Measurements from ENCODE around the gene MAPK10.
"Not testable (repeated sequence)": the region's sequence is repeated elsewhere in the genome, so short reads cannot be mapped to it uniquely, and the experiment has no call there.

The MAPK10 gene

DNA sequence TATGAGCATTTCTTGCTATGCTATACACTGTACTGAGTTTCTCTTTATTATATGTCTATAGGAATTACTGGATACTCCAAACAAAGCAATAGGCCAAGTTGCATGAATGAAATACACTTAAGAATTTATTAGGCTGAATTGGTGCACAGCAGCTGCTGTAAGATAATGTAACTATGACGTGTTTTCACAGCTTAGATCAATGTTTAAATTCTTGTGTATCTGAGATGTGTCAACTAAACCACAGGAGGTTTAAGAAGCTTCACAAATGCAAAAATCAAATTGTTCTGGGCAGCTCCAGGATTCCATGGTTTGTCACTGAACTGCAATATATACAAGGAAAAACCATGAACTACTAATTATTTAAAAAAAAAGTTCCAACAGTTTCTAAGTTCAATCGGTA is 156.7 kb downstream of the MAPK10 start:
- no peak for DNase-seq (ENCODE audit: low read depth in 2 of 2, low spot score in 1 of 2)

DNA sequence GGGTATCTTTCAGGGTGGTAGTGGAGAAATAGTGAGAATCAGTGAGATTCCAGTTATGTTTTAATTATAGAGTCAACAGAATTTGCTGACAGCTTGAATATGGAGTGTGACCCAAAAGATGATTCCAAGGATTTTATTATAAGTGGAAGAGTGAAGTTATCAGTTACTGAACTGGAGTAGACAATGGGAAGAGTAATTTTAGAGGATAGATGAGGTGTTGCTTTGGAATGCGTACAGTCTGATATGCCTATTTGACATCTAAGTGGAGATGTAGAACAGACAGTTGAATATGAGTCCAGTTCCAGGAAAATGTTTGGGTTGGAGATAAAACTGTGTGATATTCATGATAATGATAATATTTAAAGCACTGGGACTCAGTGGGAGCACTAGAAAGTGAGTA is 174.2 kb downstream of the MAPK10 start:
- DNase-seq (ENCODE audit: low read depth in 2 of 2, low spot score in 1 of 2): no peak

DNA sequence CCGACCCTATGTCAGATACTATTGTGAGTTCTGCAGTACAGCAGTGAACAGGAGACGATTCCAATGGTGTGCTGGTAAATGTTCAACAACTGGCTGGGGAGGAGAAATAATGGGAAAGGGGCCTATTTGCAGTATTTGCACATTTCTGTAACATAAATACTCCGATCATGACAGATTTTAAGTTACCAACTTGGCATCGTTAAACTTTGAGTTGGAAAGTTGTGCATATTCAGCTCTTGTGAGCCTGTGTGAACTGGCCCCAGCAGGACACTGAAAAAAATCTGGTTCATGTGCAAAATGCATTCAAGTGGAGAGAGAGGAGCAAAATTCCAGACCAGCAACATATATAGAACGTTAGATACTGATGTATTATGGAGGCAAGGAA is 175.0 kb downstream of the MAPK10 start:
- no peak for DNase-seq (ENCODE audit: low read depth in 2 of 2, low spot score in 1 of 2)

DNA sequence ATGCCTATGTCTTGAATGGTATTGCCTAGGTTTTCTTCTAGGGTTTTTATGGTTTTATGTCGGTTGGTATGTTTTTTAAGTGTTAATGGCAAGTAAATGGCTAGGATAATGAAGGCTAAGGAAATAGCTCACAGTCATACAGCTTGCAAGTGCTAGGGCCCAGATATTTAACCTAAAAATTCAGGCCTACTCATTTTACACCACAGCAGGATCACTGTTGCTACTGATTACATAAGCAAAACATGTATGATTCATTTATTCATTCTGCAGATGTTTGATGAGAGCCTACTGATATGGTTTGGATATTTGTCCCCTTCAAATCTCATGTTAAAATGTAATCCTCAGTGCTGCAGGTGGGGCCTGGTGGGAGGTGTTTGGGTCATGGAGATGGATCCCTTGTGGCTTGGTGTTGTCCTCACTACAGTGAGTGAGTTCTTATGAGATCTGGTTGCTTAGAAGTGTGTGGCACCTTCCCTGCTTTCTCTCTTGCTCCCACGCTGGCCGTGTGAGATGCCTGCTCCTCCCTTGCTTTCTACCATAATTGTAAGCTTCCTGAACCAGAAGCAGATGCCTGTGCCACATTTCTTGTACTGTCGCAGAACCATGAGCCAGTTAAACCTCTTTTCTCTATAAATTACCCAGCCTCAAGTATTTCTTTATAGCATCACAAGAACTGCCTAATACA is 175.5 kb downstream of the MAPK10 start:
- no peak for DNase-seq (ENCODE audit: low read depth in 2 of 2, low spot score in 1 of 2)

DNA sequence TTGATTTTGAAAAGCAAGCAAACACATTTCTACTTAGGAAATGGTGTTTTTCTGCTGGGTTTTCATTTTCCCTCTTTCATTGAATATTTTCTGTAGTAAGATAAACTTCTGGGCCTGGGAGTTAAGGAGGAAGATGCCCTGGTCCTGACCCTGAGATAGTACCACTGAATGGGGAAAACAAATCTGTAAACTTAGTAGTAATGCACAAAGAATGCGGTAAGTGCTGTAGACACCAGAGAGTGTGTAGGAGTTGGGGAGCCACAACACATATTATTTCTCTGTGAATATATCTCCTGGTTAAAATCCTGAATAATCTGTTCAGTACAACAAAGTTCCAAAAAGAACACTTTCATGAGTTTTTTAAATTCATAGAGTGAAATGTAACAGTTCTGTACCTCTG is 178.3 kb downstream of the MAPK10 start:
- DNase-seq (ENCODE audit: low read depth in 2 of 2, low spot score in 1 of 2): no peak

DNA sequence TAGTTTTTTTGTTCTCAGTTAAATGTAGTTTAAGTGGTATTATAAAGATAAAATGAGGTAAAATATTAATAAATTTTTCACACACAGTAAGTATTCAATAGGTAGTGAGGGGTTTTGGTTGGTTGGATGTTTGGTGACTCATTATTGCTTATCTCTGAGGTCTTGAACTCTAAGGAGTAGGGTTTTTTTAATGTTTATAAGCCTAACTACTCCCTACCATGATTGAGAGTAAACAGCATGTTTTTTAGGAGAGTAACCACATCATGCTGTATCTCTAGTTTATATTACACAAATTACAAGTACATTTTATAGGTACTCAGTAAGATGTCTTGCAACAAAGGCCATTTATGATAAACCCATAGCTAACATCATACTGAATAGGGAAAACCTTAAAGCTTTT is 181.6 kb downstream of the MAPK10 start:
- DNase-seq (ENCODE audit: low read depth in 2 of 2, low spot score in 1 of 2): no peak

DNA sequence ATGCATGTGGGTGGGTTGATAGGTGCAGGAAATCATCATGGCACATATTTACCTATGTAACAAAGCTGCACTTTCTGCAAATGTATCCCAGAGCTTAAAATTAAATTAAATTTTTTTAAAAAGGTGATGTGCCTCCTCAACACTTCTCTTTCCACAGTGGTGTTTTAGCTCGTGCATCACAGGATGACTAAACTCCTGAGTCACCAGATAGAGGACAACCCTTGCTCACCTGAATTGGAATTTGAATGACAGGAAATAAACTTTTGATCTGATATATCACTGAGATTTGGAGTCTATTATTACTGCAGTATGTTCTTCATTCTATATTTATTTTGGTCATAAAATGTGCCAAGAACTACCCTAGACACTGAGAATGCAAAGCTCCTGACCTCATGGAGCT is 185.3 kb downstream of the MAPK10 start:
- DNase-seq (ENCODE audit: low read depth in 2 of 2, low spot score in 1 of 2): no peak

DNA sequence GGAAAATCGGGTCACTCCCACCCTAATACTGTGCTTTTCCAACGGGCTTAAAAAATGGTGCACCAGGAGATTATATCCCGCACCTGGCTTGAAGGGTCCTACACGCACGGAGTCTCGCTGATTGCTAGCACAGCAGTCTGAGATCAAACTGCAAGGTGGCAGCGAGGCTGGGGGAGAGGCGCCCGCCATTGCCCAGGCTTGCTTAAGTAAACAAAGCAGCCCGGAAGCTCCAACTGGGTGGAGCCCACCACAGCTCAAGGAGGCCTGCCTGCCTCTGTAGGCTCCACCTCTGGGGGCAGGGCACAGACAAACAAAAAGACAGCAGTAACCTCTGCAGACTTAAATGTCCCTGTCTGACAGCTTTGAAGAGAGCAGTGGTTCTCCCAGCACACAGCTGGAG is 191.5 kb downstream of the MAPK10 start:
- DNase-seq (ENCODE audit: low read depth in 2 of 2, low spot score in 1 of 2): not testable (repeated sequence)

DNA sequence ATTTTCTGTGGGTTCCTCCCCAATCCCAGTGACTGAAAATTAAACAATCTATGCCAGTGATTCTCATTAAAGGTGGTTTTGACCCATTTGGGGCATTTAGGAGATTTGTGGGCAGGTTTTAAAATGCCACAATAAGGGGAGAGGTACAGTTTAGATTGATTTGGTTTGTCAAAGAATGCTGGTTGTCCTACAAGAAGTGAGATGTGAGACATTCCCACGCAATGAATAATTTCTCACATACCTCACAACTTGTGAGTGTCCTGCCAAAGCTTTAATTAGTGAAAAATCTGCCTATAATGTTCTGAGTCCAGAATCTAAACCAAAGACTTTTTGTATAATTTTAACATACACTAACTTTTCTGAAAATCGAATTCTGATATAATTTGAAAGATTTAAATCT is 199.4 kb downstream of the MAPK10 start:
- no peak for DNase-seq (ENCODE audit: low read depth in 2 of 2, low spot score in 1 of 2)

DNA sequence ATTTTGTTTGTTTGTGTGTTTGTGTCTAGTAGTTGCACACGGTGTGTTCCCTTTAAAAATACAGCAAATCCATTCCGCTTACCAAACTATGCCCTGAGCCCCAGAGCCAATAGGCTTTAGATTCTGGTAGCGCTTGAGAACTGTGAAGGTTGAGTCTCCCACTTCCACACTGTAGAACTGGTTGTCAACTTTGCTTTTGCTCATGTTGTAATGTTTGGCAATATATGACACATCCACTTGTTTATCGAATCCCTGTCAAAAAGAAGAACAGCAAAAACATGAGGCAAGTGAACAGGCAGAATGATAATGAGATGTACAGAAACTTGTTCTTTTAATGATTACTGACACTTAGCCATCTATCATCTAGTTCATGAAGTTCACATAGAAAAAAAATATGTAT is 200.6 kb downstream of the MAPK10 start:
- DNase-seq (ENCODE audit: low read depth in 2 of 2, low spot score in 1 of 2): no peak

DNA sequence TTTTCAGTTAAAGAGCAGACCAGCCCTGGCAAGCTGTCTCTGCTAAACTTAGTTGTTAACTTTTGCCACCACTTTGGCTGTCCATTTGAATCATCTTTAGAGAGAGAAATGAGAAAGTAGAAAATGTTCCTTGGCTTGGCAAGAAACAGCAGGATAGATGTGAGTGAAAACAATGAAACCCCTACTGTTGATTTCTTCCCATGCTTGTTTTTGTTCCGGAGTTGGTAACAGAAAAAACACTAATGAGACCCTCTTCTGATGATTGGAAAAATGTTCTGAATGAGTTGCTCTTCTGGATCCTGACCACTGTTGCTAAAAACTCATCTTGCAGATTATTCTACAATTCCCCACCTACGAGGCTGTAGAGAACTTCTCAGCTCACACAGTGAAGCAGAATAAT is 203.3 kb downstream of the MAPK10 start:
- no peak for DNase-seq (ENCODE audit: low read depth in 2 of 2, low spot score in 1 of 2)

DNA sequence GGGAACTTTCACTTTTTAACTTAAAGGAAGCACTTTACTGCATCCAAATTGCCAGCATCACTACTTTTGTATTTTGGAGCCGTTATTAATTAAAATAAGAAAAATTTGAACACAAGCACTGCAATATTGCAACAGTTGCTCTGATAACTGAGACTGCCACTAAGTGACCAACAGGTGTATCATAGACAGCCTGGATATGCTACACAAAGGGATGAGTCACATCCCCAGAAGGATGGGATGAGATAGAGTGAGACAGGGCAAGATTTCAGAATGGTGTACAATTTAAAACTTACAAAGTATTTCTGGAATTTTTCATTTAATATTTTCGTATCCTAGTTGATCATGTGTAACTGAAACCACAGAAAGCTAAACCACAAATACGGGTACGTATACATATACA is 204.1 kb downstream of the MAPK10 start:
- DNase-seq (ENCODE audit: low read depth in 2 of 2, low spot score in 1 of 2): no peak

DNA sequence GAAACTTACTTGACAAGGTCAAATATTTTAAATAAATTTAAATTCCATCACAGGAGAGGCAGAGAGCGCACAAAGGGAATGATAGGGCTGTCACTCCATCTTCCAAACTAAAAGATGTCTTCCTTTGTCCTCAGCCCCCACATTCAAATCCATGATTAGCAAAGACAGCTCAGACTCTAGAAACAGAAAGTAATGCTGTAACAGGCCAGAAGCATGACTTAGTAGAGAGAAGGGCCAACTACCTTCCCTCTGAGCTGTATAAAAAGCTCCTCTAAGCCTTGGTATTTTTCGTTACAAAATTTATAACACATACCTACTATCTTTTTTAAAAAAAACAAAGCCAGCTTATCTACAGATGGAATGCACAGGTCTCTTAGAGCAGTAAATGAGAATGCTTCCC is 207.4 kb downstream of the MAPK10 start:
- DNase-seq (ENCODE audit: low read depth in 2 of 2, low spot score in 1 of 2): no peak

DNA sequence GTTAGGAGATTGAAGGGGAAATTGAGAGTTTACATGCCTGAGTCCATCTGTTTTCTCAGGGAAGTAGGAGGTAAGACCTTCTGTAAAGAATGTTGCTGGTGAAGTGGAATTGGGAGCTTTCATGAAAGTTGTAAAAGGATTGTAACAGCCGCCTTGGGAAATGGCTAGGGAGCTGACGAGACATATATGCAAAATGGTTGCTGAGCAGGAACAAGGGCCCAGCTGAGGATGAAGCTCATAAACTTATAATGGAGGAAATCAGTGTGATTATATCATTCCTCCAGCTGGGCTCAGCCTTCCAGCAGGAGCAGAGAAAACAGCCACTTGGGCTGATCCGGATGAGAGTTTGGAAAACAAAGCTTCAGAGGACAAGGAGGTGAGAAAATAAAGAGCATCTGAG is 208.7 kb downstream of the MAPK10 start:
- no peak for DNase-seq (ENCODE audit: low read depth in 2 of 2, low spot score in 1 of 2)

DNA sequence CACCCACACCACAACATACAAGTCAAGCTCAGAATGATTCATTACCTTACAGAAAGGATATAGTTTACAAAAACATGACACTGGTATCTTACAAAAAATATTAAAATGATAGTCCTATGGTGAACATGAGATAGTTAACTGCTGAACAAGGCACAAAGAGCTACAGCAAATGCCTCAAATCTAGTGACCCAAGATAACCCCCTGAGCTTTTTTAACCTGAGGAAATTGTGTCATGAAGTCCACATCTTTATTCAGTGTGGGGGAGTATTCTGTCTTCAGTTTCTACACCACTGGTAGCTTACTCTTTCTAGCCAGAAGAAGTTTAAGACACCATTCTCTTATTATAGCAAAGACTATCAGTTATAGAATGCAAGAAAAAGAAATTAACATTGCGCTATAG is 218.7 kb downstream of the MAPK10 start:
- DNase-seq (ENCODE audit: low read depth in 2 of 2, low spot score in 1 of 2): no peak

DNA sequence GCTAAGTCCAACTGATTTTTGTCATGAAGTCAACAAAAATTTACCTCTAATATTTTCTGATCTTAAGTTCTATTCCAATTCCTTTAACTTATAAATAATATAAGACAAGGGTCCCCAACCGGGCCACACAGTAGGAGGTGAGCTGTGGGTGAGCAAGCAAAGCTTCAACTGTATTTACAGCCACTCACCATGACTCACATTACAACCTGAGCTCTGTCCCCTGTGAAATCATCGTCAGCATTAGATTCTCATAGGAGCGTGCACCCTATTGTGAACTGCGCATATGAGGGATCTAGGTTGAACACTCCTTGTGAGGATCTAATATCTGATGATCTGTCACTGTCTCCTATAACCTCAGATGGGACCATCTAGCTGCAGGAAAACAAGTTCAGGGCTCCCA is 227.4 kb downstream of the MAPK10 start:
- no peak for DNase-seq (ENCODE audit: low read depth in 2 of 2, low spot score in 1 of 2)

DNA sequence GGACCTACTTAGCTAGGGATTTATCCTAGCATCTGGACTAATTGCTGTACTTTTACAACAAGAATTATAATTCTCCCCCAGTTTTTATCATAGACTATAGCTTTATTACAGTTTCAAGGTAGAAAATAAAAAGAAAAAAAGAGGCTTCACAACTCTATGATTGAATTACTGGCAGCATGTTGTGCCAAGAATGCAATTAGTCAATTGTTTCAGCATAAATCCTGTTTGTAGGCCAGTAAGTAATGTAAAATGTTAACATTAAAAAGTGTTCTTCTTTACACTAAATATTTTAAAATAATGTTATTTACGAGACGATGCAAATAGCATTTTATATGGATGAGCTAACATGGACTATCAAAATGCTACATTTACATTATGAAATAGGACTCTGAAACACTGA is 228.4 kb downstream of the MAPK10 start:
- no peak for DNase-seq (ENCODE audit: low read depth in 2 of 2, low spot score in 1 of 2)

DNA sequence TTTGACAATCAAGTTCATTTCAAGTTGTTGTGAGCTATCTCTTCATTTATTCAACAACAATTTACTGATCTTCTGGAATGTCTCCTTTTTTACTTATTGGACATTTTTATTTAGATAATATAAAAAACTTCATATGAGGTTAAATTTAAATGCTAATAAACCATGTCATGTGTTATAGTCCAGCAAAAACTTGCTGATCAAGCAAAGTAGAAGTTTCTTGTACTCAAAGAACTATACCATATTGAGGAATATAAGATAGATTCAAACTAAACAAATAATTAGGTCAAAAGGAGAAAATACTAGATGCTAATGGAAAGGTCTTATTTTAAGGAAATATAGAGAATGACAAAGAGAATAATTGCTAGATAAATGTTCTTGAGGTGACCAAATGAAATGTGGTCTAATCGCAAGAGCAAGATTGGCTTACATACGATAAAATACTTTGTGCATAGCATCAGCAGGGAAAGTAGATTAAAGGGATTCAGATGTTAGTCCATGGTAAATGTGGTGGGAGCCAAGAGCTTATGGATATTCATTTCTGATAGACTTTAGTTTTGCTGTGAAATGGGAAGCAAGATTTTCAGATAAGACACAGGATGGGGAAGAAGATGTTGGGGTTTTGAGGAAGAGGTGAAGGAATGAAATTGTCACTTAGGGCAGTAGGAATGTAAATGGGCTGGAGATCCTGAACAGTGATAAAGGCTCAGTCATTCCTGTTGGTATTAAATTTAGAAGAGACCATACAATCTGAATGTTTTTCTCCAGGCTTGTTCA is 229.5 kb downstream of the MAPK10 start:
- no peak for DNase-seq (ENCODE audit: low read depth in 2 of 2, low spot score in 1 of 2)

DNA sequence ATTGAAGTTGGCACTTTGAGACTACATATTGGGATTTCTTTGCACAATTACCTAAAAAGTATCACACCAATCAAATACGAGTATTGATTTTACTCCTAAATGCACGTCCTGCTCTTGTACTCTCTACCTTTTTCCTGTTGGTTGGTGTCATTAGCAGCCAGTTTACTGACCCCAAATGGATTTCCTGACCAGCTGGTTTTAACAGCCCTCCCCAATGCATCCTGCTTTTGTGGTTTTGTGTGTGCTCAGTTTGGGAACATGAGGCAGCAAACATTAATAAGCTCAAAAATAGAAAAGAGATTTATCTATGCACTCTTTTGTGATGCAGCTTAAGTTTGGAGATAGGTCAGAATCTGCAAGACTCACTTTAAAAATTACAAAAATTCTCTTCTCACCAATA is 230.3 kb downstream of the MAPK10 start:
- DNase-seq (ENCODE audit: low read depth in 2 of 2, low spot score in 1 of 2): no peak

DNA sequence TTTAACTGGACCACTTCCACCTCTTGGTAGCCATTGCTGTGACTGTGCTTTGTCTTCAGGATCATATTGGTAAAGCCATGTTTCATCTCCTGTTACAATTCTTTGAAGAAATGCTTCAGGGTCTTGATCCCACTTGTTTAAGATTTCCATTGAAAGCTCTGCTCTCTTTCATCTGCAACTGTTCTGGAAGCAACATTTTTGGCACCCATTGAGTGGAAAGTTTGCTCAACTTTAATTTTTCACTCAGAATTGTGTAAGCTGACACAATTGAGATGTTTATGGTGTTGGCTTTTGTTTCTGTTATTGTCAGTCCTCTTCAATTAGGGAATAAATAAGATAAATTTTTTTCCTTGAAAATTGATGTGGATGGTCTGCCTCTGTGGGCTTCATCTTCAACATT is 237.4 kb downstream of the MAPK10 start:
- DNase-seq (ENCODE audit: low read depth in 2 of 2, low spot score in 1 of 2): no peak

DNA sequence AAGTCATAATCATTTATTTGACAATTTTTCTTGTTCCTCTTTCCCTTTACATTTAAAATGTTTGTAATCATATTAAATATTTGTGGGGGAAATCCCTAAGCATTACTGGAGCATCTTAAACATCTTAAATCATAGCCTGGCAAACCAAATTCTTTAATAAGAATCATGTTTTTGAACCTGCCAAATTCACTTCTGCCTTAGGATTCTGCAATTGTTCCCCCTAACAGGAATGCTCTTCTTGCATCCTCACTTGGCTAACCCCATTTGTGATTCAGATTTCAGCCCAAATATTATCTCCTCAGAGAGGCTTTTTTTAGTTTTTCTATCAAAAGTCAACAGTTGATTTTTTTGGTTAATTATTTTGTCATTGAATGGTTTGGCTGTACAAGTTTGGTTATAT is 241.1 kb downstream of the MAPK10 start:
- DNase-seq (ENCODE audit: low read depth in 2 of 2, low spot score in 1 of 2): no peak

DNA sequence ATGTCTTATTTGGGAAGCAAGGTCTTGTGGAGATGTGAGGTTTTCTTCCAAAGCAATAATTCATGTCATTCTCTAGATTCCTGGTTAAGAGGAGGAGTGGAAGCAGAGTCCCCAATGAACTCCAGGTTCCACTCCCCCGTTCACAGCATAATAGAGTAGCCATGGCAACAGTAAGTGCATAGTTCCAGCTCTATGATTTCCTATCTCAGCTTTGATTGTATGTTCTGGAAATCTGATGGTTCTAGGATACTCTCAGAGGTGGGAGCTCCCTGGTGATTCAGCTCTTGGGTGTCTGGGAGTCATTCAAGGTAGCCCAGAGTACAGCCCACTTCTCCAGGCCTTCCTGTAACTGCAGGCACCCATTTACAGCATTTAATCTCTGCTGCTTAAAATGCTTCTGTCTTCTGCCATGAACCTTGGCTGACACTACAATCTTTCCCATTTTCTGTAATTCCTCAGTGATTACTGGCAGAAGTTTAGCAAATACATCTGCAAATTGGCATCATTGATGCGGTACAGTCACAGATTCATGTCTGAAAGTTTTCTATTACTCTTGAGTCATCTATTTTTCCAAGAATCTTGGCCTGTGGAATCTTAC is 242.0 kb downstream of the MAPK10 start:
- DNase-seq (ENCODE audit: low read depth in 2 of 2, low spot score in 1 of 2): no peak

DNA sequence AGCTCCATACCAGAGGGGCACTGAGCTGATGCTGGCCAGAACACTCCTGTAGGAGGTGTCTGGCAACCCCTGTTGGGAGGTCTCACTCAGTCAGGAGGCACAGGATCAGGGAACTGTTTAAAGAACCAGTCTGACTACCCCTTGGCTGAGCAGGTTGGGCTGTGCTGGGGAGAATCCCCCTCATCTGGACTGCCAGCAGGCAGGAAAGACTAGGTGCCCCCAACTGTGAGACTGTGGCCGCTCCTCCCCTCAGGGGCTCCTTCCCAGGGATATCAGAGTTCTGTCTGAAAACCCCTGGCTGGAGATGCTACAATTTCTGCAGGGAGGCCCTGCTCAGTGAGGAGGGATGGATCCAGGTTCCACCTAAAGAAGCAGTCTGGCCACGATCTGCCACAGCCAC is 245.3 kb downstream of the MAPK10 start:
- DNase-seq (ENCODE audit: low read depth in 2 of 2, low spot score in 1 of 2): no peak
